Measurements from ENCODE around the gene AGO3.

The AGO3 gene

DNA sequence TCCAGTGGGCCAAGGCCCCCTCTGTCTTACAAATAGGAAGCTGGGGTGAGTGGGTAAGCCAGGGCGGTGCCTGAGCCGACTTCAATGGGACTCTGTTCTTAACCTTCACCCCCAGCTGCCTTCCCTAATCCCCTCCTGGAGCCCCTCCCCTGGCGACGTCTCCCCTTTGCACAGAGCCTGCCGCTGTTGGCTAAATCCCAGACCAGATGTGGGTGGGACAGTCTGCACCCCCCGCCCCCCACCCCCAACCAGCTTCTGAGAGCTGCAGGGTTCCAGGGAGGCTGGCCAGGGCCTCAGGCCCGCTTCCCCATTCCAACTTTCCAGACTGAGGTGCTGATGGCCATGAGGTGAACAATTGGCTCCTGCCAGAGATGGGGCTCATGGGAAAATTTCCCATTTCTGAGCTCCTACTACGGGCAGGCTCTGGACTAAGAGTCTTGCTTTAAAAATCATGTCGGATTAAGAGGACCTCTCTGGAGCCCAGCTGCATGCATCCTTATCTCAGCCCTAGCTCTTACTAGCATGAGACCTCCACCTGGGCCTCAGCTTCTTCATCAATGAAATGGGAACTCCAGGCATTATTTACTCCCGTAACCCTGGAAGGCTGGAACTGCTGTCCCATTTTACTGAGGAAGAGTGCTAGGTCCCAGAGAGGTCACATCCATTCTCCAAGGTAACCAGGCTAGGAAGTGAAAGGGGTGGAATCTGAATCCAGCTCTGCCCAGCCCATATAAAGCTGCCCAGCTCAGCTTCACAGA lies 187.7 kb downstream of the AGO3 start:
- Histone ChIP-seq H4K8ac (ENCODE audit: low read depth, low read length) (no peak overlapping the region), H3K79me2 (ENCODE audit: control insufficient read depth, insufficient read depth, low read length) (no peaks in the 10 kb centered on the region), H2AK5ac (ENCODE audit: low read length) (no peak overlapping the region), H3K4me1 (ENCODE audit: control insufficient read depth, low read depth, low read length) (no peaks in the 10 kb centered on the region), H3K9ac (ENCODE audit: low read length) (no peak overlapping the region), H4K5ac (ENCODE audit: low read length) (no peak overlapping the region), H3K4me2 (ENCODE audit: low read length) (no peak overlapping the region), H3K27ac (ENCODE audit: low read depth, low read length) (no peak overlapping the region), H2BK120ac (ENCODE audit: low read depth, low read length) (no peak overlapping the region), H2BK5ac (ENCODE audit: low read length) (no peak overlapping the region), H3K4ac (ENCODE audit: low read depth, low read length) (no peak overlapping the region), H3K4me3 (ENCODE audit: low read length) (no peak overlapping the region), H3K79me1 (ENCODE audit: low read length) (no peaks in the 10 kb centered on the region), H3K23ac (ENCODE audit: low read length) (no peak overlapping the region), H3K18ac (ENCODE audit: low read length) (no peak overlapping the region), H3K56ac (ENCODE audit: low read length) (no peak overlapping the region), H3K36me3 (ENCODE audit: control insufficient read depth, insufficient read depth, low read length) (no peaks in the 10 kb centered on the region), H2BK15ac (replicated peaks; ENCODE audit: low read depth) (no peak overlapping the region), H3K27me3 (ENCODE audit: insufficient read depth, low read length, poor library complexity) (peaks cover 5% of the 10 kb centered on the region)
- whole genome bisulfite sequencing (ENCODE audit: extremely low coverage, insufficient coverage, low lambda C conversion rate), result no CpG with 5 or more reads among the region's 10 CpGs
- DNase-seq, result no peak

DNA sequence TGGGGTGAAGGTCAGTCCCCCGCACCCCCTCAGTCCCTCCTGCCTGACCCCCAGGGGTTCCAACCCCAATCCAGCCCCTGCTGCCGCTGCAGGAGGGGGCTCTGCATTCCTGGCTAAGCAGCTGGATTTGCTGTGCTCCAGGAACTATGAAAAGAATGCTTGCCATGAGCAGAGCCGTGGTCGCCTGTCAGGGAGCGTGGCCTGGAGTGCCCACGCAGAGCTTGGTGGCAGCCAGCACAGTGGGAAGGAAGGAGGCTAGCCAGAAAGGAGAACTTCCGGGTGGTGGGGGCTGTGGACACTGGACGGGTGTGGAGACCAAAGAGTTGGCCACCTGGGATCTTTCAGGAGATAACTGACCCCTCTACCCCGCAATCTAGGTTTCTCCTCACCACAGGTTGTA lies 188.6 kb downstream of the AGO3 start:
- WGBS (ENCODE audit: extremely low coverage, insufficient coverage, low lambda C conversion rate), result no CpG with 5 or more reads among the region's 9 CpGs
- no peak overlapping the region for H3K9ac ChIP-seq (ENCODE audit: low read length)
- H3K27me3 ChIP-seq (ENCODE audit: insufficient read depth, low read length, poor library complexity), result peaks cover 11% of the 10 kb centered on the region
- H3K79me2 ChIP-seq (ENCODE audit: control insufficient read depth, insufficient read depth, low read length), result no peaks in the 10 kb centered on the region
- no peak overlapping the region for H2BK120ac ChIP-seq (ENCODE audit: low read depth, low read length)
- no peaks in the 10 kb centered on the region for H3K36me3 ChIP-seq (ENCODE audit: control insufficient read depth, insufficient read depth, low read length)
- H3K4me1 ChIP-seq (ENCODE audit: control insufficient read depth, low read depth, low read length), result no peaks in the 10 kb centered on the region
- H3K23ac ChIP-seq (ENCODE audit: low read length), result no peak overlapping the region
- no peak overlapping the region for H3K4me2 ChIP-seq (ENCODE audit: low read length)
- no peak overlapping the region for H3K56ac ChIP-seq (ENCODE audit: low read length)
- H3K27ac ChIP-seq (ENCODE audit: low read depth, low read length), result no peak overlapping the region
- DNase-seq, result no peak
- no peak overlapping the region for H3K4ac ChIP-seq (ENCODE audit: low read depth, low read length)
- no peak overlapping the region for H4K5ac ChIP-seq (ENCODE audit: low read length)
- no peak overlapping the region for H2BK5ac ChIP-seq (ENCODE audit: low read length)
- H2AK5ac ChIP-seq (ENCODE audit: low read length), result no peak overlapping the region
- H3K79me1 ChIP-seq (ENCODE audit: low read length), result no peaks in the 10 kb centered on the region
- H4K8ac ChIP-seq (ENCODE audit: low read depth, low read length), result no peak overlapping the region
- no peak overlapping the region for H2BK15ac ChIP-seq (replicated peaks; ENCODE audit: low read depth)
- H3K18ac ChIP-seq (ENCODE audit: low read length), result no peak overlapping the region
- no peak overlapping the region for H3K4me3 ChIP-seq (ENCODE audit: low read length)

Measured in mesendoderm (in vitro differentiated cells).